Ascending aorta (tissue), 2 donors: ENCODE results near the gene KIAA0319L. TPM values are rescaled to one million over a fixed set of nuclear protein-coding genes. Genes with fewer than 3 reads are reported as not detected.

ENCODE experiments used
- DNase-seq, 2 donors: peaks; one replicate each; pipeline ENCODE4 v3.0.0-alpha.2; 2019; ENCODE audit warnings: low spot score in 2 of 2
- H3K27ac ChIP-seq, 2 donors: fragments of 200-600 bp; sonication (generic); one replicate each; pipeline ENCODE4 v1.5.1; 2016 to 2017; ENCODE audit warnings: mild to moderate bottlenecking in 1 of 2
- H3K27me3 ChIP-seq: fragments of 200-600 bp; sonication (generic); one replicate; pipeline ENCODE4 v1.5.1; 2017
- H3K36me3 ChIP-seq, 2 donors: fragments of 200-600 bp; sonication (generic); one replicate each; pipeline ENCODE4 v1.5.1; 2016
- H3K4me1 ChIP-seq, 2 donors: fragments of 200-600 bp; sonication (generic); one replicate each; pipeline ENCODE4 v1.5.1; 2016 to 2017; ENCODE audit warnings: mild to moderate bottlenecking in 1 of 2
- H3K4me3 ChIP-seq, 2 donors: fragments of 200-600 bp; sonication (generic); one replicate each; pipeline ENCODE4 v1.5.1; 2016 to 2017; ENCODE audit warnings: mild to moderate bottlenecking in 1 of 2
- H3K9me3 ChIP-seq, 2 donors: fragments of 200-600 bp; sonication (generic); one replicate each; pipeline ENCODE4 v1.5.1; 2016
- CTCF ChIP-seq, 3 experiments: fragments of 200-600 bp in 2 of 3; fragments of 450-650 bp in 1 of 3; sonication (generic) in 2 of 3; IDR thresholded peaks; one replicate each; pipeline ENCODE4 v1.5.1; 2016 to 2019; ENCODE audit warnings: antibody characterized with exemption in 3 of 3, mild to moderate bottlenecking in 1 of 3, moderate library complexity in 1 of 3
- intact Hi-C: fragments of 100-400 bp; cut with DNase I; formaldehyde crosslinking; loops from one replicate; pipeline ENCODE4 v1.15.1; 2023
- total RNA-seq: library from RNA; depleted of rRNA; stranded (reverse); fragments of >200 nt; gene quantifications from one replicate; pipeline ENCODE4 v1.1.0, GENCODE V29; 2016

Gene KIAA0319L
- total RNA-seq, 1 donor from 2014 or later = 44.9 TPM

DNA sequence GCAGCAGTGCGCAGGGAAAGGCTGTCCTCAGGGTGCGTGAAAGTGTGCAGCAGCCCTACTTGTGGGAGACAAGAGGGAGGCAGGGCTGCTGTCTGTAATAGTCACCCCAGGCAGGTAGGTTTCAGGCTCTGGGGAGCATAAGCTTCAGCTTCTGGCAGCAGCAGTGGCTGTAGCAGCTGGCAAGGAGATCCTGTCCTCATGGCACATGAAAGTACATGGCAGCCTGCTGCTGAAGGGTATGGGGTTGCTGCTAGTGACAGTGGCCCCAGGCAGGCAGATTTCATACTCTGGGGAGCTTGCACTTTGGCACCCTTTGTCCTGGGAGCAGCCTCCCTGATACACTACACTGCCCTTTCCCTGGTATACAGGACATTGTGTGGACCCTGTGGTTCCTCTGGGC lies 26.3 kb downstream of the KIAA0319L start:
- intact Hi-C loops = no loop called here
- no peak overlapping the region for H3K4me3 ChIP-seq
- DNase-seq = no peak
- H3K27me3 ChIP-seq = no peaks in the 10 kb centered on the region
- no peak for TF ChIP-seq CTCF (IDR thresholded peaks at IDR 0.05)
- no peak overlapping the region for H3K27ac ChIP-seq
- peaks cover 6 to 7% of the 10 kb centered on the region in 2 donors for H3K36me3 ChIP-seq
- peaks cover 0 to 13% of the 10 kb centered on the region in 2 donors for H3K4me1 ChIP-seq
- no peaks in the 10 kb centered on the region for H3K9me3 ChIP-seq

DNA sequence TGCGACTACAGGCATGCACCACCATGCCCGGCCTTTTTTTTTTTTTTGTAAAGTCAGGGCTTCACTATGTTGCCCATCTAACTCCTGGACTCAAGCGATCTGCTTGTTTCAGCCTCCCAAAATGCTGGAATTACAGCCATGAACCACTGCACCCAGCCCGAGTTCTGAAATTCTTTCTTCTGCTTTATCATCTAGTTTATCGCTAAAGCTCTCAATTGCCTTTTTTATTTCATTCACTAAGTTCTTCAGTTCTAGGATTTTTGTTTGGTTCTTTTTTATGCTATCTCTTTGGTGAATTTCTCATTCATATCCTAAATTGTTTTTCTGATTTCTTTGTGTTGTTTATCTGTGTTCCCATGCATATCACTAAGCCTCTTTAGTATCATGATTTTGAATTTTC lies 27.0 kb downstream of the KIAA0319L start:
- H3K27me3 ChIP-seq = no peaks in the 10 kb centered on the region
- no peak overlapping the region for H3K27ac ChIP-seq
- DNase-seq = no peak
- peaks cover 0 to 13% of the 10 kb centered on the region in 2 donors for H3K4me1 ChIP-seq
- no peaks in the 10 kb centered on the region for H3K9me3 ChIP-seq
- no peak overlapping the region for H3K4me3 ChIP-seq
- intact Hi-C loops = no loop called here
- TF ChIP-seq CTCF (IDR thresholded peaks at IDR 0.05) = no peak
- H3K36me3 ChIP-seq = peaks cover 6 to 7% of the 10 kb centered on the region in 2 donors

- Histone ChIP-seq H3K27ac (no peak overlapping the region), H3K36me3 (no peaks in the 10 kb centered on the region), H3K27me3 (no peaks in the 10 kb centered on the region), H3K4me1 (no peaks in the 10 kb centered on the region), H3K9me3 (no peaks in the 10 kb centered on the region), H3K4me3 (no peak overlapping the region)
- DNase-seq = no peak
- intact Hi-C loops = no loop called here
- TF ChIP-seq CTCF (IDR thresholded peaks at IDR 0.05) = no peak
Observed at GRCh38 chr1:35524106-35524505, 33.1 kb downstream of the KIAA0319L start.

DNA sequence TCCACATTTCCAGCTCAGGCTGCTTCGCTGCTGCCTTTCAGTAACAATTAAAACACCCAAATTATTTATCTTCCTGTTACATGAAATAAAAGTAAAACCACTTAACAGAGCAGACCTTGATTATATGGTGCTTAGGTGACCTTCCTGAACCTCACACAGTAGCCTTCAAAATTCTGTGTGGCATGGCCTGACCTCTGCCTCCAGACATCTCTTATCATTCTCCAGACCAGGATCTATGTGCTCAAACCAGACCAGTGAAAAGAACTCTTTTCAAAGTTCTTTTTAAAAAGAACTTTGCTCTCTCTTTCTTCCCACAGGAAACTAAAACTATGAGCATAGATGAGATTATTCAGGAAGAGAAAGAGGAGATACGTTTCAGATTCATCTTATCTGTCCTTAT lies 37.8 kb downstream of the KIAA0319L start:
- DNase-seq = no peak
- H3K4me1 ChIP-seq = no peaks in the 10 kb centered on the region
- intact Hi-C loops = no loop called here
- no peaks in the 10 kb centered on the region for H3K36me3 ChIP-seq
- H3K9me3 ChIP-seq = peaks cover 2 to 11% of the 10 kb centered on the region in 2 donors
- no peak for TF ChIP-seq CTCF (IDR thresholded peaks at IDR 0.05)
- no peaks in the 10 kb centered on the region for H3K27me3 ChIP-seq
- no peak overlapping the region for H3K4me3 ChIP-seq
- no peak overlapping the region for H3K27ac ChIP-seq

GRCh38 chr1:35518183-35518582 lies 39.0 kb downstream of the KIAA0319L start:
- Histone ChIP-seq H3K36me3 (no peaks in the 10 kb centered on the region), H3K4me3 (no peak overlapping the region), H3K9me3 (peaks cover 2 to 11% of the 10 kb centered on the region in 2 donors), H3K27ac (no peak overlapping the region), H3K27me3 (no peaks in the 10 kb centered on the region), H3K4me1 (no peaks in the 10 kb centered on the region)
- no peak for TF ChIP-seq CTCF (IDR thresholded peaks at IDR 0.05)
- intact Hi-C loops = no loop called here
- no peak for DNase-seq

- no peak for DNase-seq
- intact Hi-C loops = no loop called here
- Histone ChIP-seq H3K4me3 (no peak overlapping the region), H3K27me3 (no peaks in the 10 kb centered on the region), H3K27ac (no peak overlapping the region), H3K9me3 (peaks cover 0 to 2% of the 10 kb centered on the region in 2 donors), H3K36me3 (no peaks in the 10 kb centered on the region), H3K4me1 (peaks cover 3 to 4% of the 10 kb centered on the region in 2 donors)
- TF ChIP-seq CTCF (IDR thresholded peaks at IDR 0.05) = no peak
Observed at GRCh38 chr1:35511305-35511704, 45.9 kb downstream of the KIAA0319L start.
